Trophoblast cell (in vitro differentiated cells and primary cell): Measurements from ENCODE around the gene DYSF.

Source experiments
- DNase-seq, 2 donors: peaks; one replicate each; pipeline ENCODE4 v3.0.0-alpha.2; 2016
- H2AFZ ChIP-seq: 2 replicates; pipeline ENCODE4 v1.6.1; 2013; ENCODE audit warnings: low read length, moderate library complexity, mild to moderate bottlenecking; ENCODE audit not compliant: insufficient read depth, poor library complexity
- H2AK5ac ChIP-seq: 2 replicates; pipeline ENCODE4 v1.6.1; 2013; ENCODE audit warnings: mild to moderate bottlenecking, low read length
- H2BK120ac ChIP-seq: 2 replicates; pipeline ENCODE4 v1.6.1; 2013; ENCODE audit warnings: low read length, mild to moderate bottlenecking, moderate library complexity; ENCODE audit not compliant: insufficient read depth, poor library complexity
- H2BK12ac ChIP-seq: 2 replicates; pipeline ENCODE4 v1.6.1; 2013; ENCODE audit warnings: mild to moderate bottlenecking, low read length, moderate library complexity
- H2BK5ac ChIP-seq: 2 replicates; pipeline ENCODE4 v1.6.1; 2013; ENCODE audit warnings: low read length, low read depth, moderate library complexity, mild to moderate bottlenecking; ENCODE audit not compliant: poor library complexity
- H3K14ac ChIP-seq: 2 replicates; pipeline ENCODE4 v1.6.1; 2013; ENCODE audit warnings: mild to moderate bottlenecking, low read length
- H3K18ac ChIP-seq: 2 replicates; pipeline ENCODE4 v1.6.1; 2013; ENCODE audit warnings: mild to moderate bottlenecking, low read length
- H3K23ac ChIP-seq: 2 replicates; pipeline ENCODE4 v1.6.1; 2013; ENCODE audit warnings: low read length
- H3K27ac ChIP-seq: 2 replicates; pipeline ENCODE4 v1.5.1; 2013; ENCODE audit warnings: low read depth, mild to moderate bottlenecking, inconsistent platforms, low read length, moderate library complexity
- H3K27me3 ChIP-seq: 2 replicates; pipeline ENCODE4 v1.6.1; 2013; ENCODE audit warnings: inconsistent platforms, mild to moderate bottlenecking, low read length, moderate library complexity; ENCODE audit not compliant: insufficient read depth
- H3K36me3 ChIP-seq, 2 experiments: 1 replicate in 1 of 2; 2 replicates in 1 of 2; pipeline ENCODE4 v1.6.1; 2013; ENCODE audit warnings: low read length in 2 of 2, mild to moderate bottlenecking in 2 of 2, moderate library complexity in 1 of 2; ENCODE audit not compliant: insufficient read depth in 2 of 2, control insufficient read depth in 1 of 2
- H3K4ac ChIP-seq: 2 replicates; pipeline ENCODE4 v1.6.1; 2013; ENCODE audit warnings: low read depth, mild to moderate bottlenecking, low read length, moderate library complexity
- H3K4me1 ChIP-seq, 2 experiments: 1 replicate in 1 of 2; 2 replicates in 1 of 2; pipeline ENCODE4 v1.6.1; 2013; ENCODE audit warnings: low read length in 2 of 2, mild to moderate bottlenecking in 2 of 2, moderate library complexity in 1 of 2; ENCODE audit not compliant: insufficient read depth in 2 of 2, control insufficient read depth in 1 of 2
- H3K4me2 ChIP-seq: 2 replicates; pipeline ENCODE4 v1.6.1; 2013; ENCODE audit warnings: inconsistent platforms, mild to moderate bottlenecking, low read length, moderate library complexity
- H3K4me3 ChIP-seq: 2 replicates; pipeline ENCODE4 v1.5.1; 2013; ENCODE audit warnings: mild to moderate bottlenecking, low read depth, low read length, inconsistent platforms
- H3K79me1 ChIP-seq: one replicate; pipeline ENCODE4 v1.6.1; 2013; ENCODE audit warnings: low read length
- H3K79me2 ChIP-seq: 2 replicates; pipeline ENCODE4 v1.6.1; 2013; ENCODE audit warnings: low read length, mild to moderate bottlenecking; ENCODE audit not compliant: control insufficient read depth, insufficient read depth, poor library complexity
- H3K9ac ChIP-seq: 2 replicates; pipeline ENCODE4 v1.6.1; 2013; ENCODE audit warnings: mild to moderate bottlenecking, low read length
- H3K9me3 ChIP-seq: 2 replicates; pipeline ENCODE4 v1.6.1; 2013; ENCODE audit warnings: low read depth, mild to moderate bottlenecking, control low read depth, inconsistent platforms, low read length; ENCODE audit not compliant: insufficient read depth
- H4K12ac ChIP-seq: 2 replicates; pipeline ENCODE4 v1.6.1; 2013; ENCODE audit warnings: low read depth, mild to moderate bottlenecking, low read length, moderate library complexity
- H4K8ac ChIP-seq: 2 replicates; pipeline ENCODE4 v1.6.1; 2013; ENCODE audit warnings: low read depth, mild to moderate bottlenecking, low read length, moderate library complexity
- H4K91ac ChIP-seq: one replicate; pipeline ENCODE4 v1.6.1; 2013; ENCODE audit warnings: low read depth, mild to moderate bottlenecking, low read length, moderate library complexity
- WGBS: extraction: QIAGEN DNeasy Blood & Tissue Kit; methylation state at CpG from one replicate; pipeline ENCODE4 v1.1.7; 2013; ENCODE audit warnings: missing lambda C conversion rate; ENCODE audit not compliant: insufficient read length, insufficient coverage; ENCODE audit errors: extremely low coverage; 5-methylcytosine and 5-hydroxymethylcytosine counted together

DYSF gene

GRCh38 chr2:71603851-71604725, 150.7 kb downstream of the DYSF start:
- Histone ChIP-seq H3K79me2 (no peaks in the 10 kb centered on the region), H3K9ac (no peak overlapping the region), H3K9me3 (no peaks in the 10 kb centered on the region), H4K12ac (no peak overlapping the region), H2AFZ (no peak overlapping the region), H3K14ac (no peak overlapping the region), H3K4me3 (no peak overlapping the region), H3K4ac (no peak overlapping the region), H4K8ac (no peak overlapping the region), H2BK5ac (no peak overlapping the region), H2BK12ac (no peak overlapping the region), H3K4me2 (no peak overlapping the region), H3K23ac (no peak overlapping the region), H4K91ac (no peak overlapping the region), H3K27ac (no peak overlapping the region), H3K4me1 (peaks cover 0 to 2% of the 10 kb centered on the region in 2 experiments), H3K27me3 (no peaks in the 10 kb centered on the region), H3K79me1 (no peaks in the 10 kb centered on the region), H2AK5ac (no peak overlapping the region), H2BK120ac (no peak overlapping the region), H3K36me3 (peaks cover 3 to 6% of the 10 kb centered on the region in 2 experiments), H3K18ac (no peak overlapping the region)
- WGBS = no CpG with 5 or more reads among the region's 9 CpGs
- DNase-seq = no peak

- Histone ChIP-seq H4K91ac (no peak overlapping the region), H3K27me3 (no peaks in the 10 kb centered on the region), H4K8ac (no peak overlapping the region), H3K36me3 (peaks cover 3 to 6% of the 10 kb centered on the region in 2 experiments), H2BK120ac (no peak overlapping the region), H2AFZ (no peak overlapping the region), H2BK5ac (no peak overlapping the region), H3K79me1 (no peaks in the 10 kb centered on the region), H3K4me3 (no peak overlapping the region), H3K9me3 (no peaks in the 10 kb centered on the region), H3K4me2 (no peak overlapping the region), H2BK12ac (no peak overlapping the region), H3K4ac (no peak overlapping the region), H2AK5ac (no peak overlapping the region), H3K23ac (no peak overlapping the region), H3K27ac (no peak overlapping the region), H3K9ac (no peak overlapping the region), H3K14ac (no peak overlapping the region), H3K18ac (no peak overlapping the region), H3K4me1 (peaks cover 0 to 4% of the 10 kb centered on the region in 2 experiments), H3K79me2 (no peaks in the 10 kb centered on the region), H4K12ac (no peak overlapping the region)
- no CpG with 5 or more reads among the region's 4 CpGs for WGBS
- no peak for DNase-seq
These were observed 151.4 kb downstream of the DYSF start for GRCh38 chr2:71604726-71605120.

GRCh38 chr2:71605173-71605641, 151.8 kb downstream of the DYSF start:
- no peak overlapping the region for H3K4me3 ChIP-seq
- H4K12ac ChIP-seq = no peak overlapping the region
- no peak overlapping the region for H2AFZ ChIP-seq
- H3K79me1 ChIP-seq = no peaks in the 10 kb centered on the region
- H3K14ac ChIP-seq = no peak overlapping the region
- H3K18ac ChIP-seq = no peak overlapping the region
- no peak overlapping the region for H3K4ac ChIP-seq
- H3K36me3 ChIP-seq = peaks cover 3 to 6% of the 10 kb centered on the region in 2 experiments
- no peak overlapping the region for H3K9ac ChIP-seq
- H3K4me1 ChIP-seq = peaks cover 0 to 4% of the 10 kb centered on the region in 2 experiments
- H4K91ac ChIP-seq = no peak overlapping the region
- no peak overlapping the region for H4K8ac ChIP-seq
- H3K9me3 ChIP-seq = no peaks in the 10 kb centered on the region
- no peak overlapping the region for H2BK5ac ChIP-seq
- H3K27ac ChIP-seq = no peak overlapping the region
- H2AK5ac ChIP-seq = no peak overlapping the region
- DNase-seq = no peak
- H3K27me3 ChIP-seq = no peaks in the 10 kb centered on the region
- WGBS = no CpG with 5 or more reads among the region's 9 CpGs
- H3K23ac ChIP-seq = no peak overlapping the region
- H2BK120ac ChIP-seq = no peak overlapping the region
- H3K79me2 ChIP-seq = no peaks in the 10 kb centered on the region
- H2BK12ac ChIP-seq = no peak overlapping the region
- no peak overlapping the region for H3K4me2 ChIP-seq

- no peak overlapping the region for H3K27ac ChIP-seq
- H3K36me3 ChIP-seq = peaks cover 4 to 6% of the 10 kb centered on the region in 2 experiments
- H3K4me1 ChIP-seq = peaks cover 0 to 4% of the 10 kb centered on the region in 2 experiments
- no peak overlapping the region for H3K4ac ChIP-seq
- no peaks in the 10 kb centered on the region for H3K9me3 ChIP-seq
- H3K9ac ChIP-seq = no peak overlapping the region
- H3K27me3 ChIP-seq = no peaks in the 10 kb centered on the region
- H2AK5ac ChIP-seq = no peak overlapping the region
- no peak overlapping the region for H3K18ac ChIP-seq
- DNase-seq = no peak
- no peak overlapping the region for H3K4me2 ChIP-seq
- H2BK5ac ChIP-seq = no peak overlapping the region
- no peak overlapping the region for H4K8ac ChIP-seq
- no peaks in the 10 kb centered on the region for H3K79me2 ChIP-seq
- no CpG with 5 or more reads among the region's 7 CpGs for WGBS
- H3K4me3 ChIP-seq = no peak overlapping the region
- no peak overlapping the region for H3K23ac ChIP-seq
- H2BK12ac ChIP-seq = no peak overlapping the region
- no peak overlapping the region for H4K12ac ChIP-seq
- no peak overlapping the region for H2BK120ac ChIP-seq
- no peak overlapping the region for H3K14ac ChIP-seq
- H4K91ac ChIP-seq = no peak overlapping the region
- no peak overlapping the region for H2AFZ ChIP-seq
- H3K79me1 ChIP-seq = no peaks in the 10 kb centered on the region
These were observed 152.4 kb downstream of the DYSF start for GRCh38 chr2:71605781-71606241.
